HG03521 (cell line): ENCODE results near the gene OFD1.
A peak's percentile ranks its signal among the peaks of the same experiment; 100 is the strongest.

Experiments
- ATAC-seq: cut with Tn5 transposase; IDR thresholded peaks from one replicate; pipeline ENCODE4 v1.9.1; 2021; ENCODE audit warnings: mild to moderate bottlenecking, moderate library complexity; ENCODE audit not compliant: unreplicated experiment

Gene OFD1

GRCh38 chrX:13750812-13751211, 16.3 kb downstream of the OFD1 start:
- no peak for ATAC-seq

GRCh38 chrX:13752141-13752540, 17.6 kb downstream of the OFD1 start:
- no peak for ATAC-seq

- ATAC-seq: peak; percentile 49
These were observed 18.1 kb downstream of the OFD1 start for GRCh38 chrX:13752646-13753045.

GRCh38 chrX:13754765-13755164, 20.2 kb downstream of the OFD1 start:
- ATAC-seq: no peak

GRCh38 chrX:13755254-13755653, 20.7 kb downstream of the OFD1 start:
- ATAC-seq: no peak

- no peak for ATAC-seq
These were observed 21.8 kb downstream of the OFD1 start for GRCh38 chrX:13756381-13756780.

- ATAC-seq: peak; percentile 60
These were observed 24.7 kb downstream of the OFD1 start for GRCh38 chrX:13759152-13759718.

- no peak for ATAC-seq
These were observed 25.9 kb downstream of the OFD1 start for GRCh38 chrX:13760426-13760825.

GRCh38 chrX:13761606-13762414, 27.3 kb downstream of the OFD1 start:
- ATAC-seq: peak; percentile 55

- ATAC-seq: no peak
These were observed 28.9 kb downstream of the OFD1 start for GRCh38 chrX:13763489-13763888.

GRCh38 chrX:13764281-13764680, 29.7 kb downstream of the OFD1 start:
- ATAC-seq: no peak

- no peak for ATAC-seq
These were observed 30.2 kb downstream of the OFD1 start for GRCh38 chrX:13764765-13765164.

- ATAC-seq: no peak
These were observed 34.4 kb downstream of the OFD1 start for GRCh38 chrX:13768939-13769338.

GRCh38 chrX:13770013-13770535, 35.5 kb downstream of the OFD1 start:
- no peak for ATAC-seq

- no peak for ATAC-seq
These were observed 40.1 kb downstream of the OFD1 start for GRCh38 chrX:13774696-13775095.

GRCh38 chrX:13775837-13776236, 41.3 kb downstream of the OFD1 start:
- no peak for ATAC-seq

GRCh38 chrX:13776387-13776786, 41.8 kb downstream of the OFD1 start:
- no peak for ATAC-seq

GRCh38 chrX:13778916-13779315, 44.4 kb downstream of the OFD1 start:
- ATAC-seq: no peak

- no peak for ATAC-seq
These were observed 46.4 kb downstream of the OFD1 start for GRCh38 chrX:13780868-13781427.

GRCh38 chrX:13786048-13786447, 51.5 kb downstream of the OFD1 start:
- no peak for ATAC-seq

- ATAC-seq: no peak
These were observed 55.9 kb downstream of the OFD1 start for GRCh38 chrX:13790206-13791131.
